22Rv1 (cell line): ENCODE measurements around the gene ILKAP.

ENCODE experiments used
- ZFX ChIP-seq: fragments of 450-650 bp; IDR thresholded peaks from 2 replicates; pipeline ENCODE4 v1.6.1; 2017; ENCODE audit warnings: antibody characterized with exemption, borderline replicate concordance
- TF ChIP-seq, protein P1 (sequence below): fragments of 450-650 bp; IDR thresholded peaks from 2 replicates; pipeline ENCODE4 v1.5.1; 2017; ENCODE audit warnings: mild to moderate bottlenecking

DNA sequence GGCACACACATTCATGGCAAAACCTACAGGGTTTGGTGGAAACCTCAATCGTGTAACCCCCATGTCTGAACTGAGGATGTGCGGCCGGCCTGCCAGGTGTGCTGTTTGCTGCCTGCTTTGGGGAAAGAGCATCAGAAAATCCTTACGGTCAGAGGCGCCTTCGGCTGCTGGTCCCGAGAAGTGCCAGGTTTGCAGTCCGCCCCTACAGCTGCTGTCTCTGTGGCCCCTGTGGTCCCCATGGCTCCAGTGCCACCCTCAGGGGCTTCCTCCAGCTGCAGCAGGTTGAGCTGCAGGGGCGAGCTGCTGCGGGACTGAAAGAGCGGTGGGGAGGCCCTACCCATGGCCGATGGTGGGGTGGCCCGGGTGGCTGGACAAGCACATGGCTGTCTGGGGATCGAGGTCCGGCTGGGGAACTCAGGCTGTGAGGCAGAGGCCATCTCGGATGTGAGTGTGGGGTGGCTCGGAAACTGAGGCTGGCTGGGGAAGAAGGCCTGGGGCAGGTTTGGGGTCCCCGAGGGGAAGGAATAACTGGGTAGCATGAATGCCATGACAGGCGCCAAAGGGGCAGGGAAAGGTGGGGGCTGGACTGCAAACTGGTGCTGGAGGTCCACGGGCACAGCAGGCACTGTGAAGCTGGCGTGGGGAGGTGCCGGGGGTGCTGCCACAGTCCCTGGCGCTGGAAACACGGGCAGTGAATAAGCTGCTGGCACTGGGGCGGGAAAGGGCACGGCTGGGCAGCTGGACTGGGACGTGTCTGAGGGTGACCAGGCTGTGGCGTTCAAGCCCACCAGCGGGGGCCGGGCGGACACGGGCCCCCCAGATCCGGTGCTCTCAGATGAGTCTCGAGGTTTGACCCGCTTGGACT lies 49.5 kb upstream of the ILKAP start:
- TF ChIP-seq, protein P1, sequence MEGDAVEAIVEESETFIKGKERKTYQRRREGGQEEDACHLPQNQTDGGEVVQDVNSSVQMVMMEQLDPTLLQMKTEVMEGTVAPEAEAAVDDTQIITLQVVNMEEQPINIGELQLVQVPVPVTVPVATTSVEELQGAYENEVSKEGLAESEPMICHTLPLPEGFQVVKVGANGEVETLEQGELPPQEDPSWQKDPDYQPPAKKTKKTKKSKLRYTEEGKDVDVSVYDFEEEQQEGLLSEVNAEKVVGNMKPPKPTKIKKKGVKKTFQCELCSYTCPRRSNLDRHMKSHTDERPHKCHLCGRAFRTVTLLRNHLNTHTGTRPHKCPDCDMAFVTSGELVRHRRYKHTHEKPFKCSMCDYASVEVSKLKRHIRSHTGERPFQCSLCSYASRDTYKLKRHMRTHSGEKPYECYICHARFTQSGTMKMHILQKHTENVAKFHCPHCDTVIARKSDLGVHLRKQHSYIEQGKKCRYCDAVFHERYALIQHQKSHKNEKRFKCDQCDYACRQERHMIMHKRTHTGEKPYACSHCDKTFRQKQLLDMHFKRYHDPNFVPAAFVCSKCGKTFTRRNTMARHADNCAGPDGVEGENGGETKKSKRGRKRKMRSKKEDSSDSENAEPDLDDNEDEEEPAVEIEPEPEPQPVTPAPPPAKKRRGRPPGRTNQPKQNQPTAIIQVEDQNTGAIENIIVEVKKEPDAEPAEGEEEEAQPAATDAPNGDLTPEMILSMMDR, result no peak
- no peak for TF ChIP-seq ZFX
